ENCODE measurements around the gene CACNA1C.

Gene CACNA1C

GRCh38 chr12:2052826-2053678 is at the start of gene CACNA1C:
CACNA1C (plus strand) TSS chr12:2052987; CDS start chr12:2053563, 576 bp downstream.
- DNase-seq = no peak

GRCh38 chr12:2003676-2004112 is 49.1 kb upstream of the CACNA1C start:
- DNase-seq = no peak

DNA sequence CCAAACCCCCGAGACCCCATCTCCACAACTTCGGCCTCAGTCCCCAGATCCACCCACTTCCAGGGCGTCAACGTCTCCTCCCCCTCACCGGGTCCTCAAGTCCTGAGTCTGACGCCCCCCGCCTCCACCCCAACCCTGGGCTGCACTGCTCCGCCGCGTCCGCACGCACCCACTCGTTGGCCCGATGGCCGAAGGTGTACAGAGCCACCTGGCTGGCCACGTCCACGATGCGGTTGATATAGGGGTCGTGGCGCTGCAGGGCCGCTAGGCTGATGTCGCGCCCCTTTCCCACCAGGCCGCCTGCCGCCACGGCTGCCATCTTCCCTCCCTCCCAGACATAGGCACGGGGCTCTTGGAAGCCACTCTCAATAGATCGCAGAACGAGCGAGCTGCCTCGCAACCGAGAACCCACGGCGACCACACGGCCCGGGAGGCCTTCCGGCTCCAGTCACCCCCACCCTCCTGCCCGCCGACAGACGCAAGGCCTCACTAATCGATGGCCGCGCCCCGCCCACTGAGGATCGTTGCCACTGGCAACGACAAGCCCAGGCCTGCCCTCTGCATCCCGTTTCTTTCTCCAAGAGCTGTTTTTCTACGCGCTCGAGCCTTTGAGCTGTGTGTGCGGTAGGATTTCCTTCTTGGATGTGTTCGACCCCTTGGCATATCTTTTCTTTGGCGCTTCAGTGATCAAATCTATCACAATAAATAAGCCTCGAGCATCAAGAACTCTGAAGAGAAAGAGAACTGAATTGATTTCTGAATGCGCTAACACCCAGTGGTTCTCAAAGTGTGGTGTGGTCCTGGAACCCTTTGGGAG is 48.5 kb upstream of the CACNA1C start, which contains the start of gene DCP1B:
TSS of gene DCP1B (minus strand) at position 345 of the 817 bp plus-strand sequence. CDS start at position 319, 26 bp downstream.
- peak; percentile 80 for DNase-seq

DNA sequence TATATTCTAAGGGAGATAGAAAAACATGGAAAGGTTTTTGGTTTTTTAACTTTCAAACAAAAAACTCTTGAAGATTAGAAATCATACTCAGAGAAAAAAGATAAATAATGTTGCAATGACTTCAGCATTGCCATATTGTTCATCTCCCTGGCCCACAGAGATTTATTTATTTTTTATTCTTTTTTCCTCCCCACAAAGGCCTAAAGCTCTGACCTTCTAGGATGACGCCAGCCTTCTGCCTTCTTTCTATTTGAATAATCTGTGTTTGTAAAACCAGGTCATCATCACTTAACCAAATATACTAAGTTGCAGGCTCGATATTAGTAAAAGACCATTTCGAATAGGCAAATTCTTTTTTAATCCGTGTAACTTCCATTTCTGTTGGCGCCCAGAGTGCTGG is 44.1 kb upstream of the CACNA1C start:
- DNase-seq = no peak

GRCh38 chr12:2009623-2010022 is 43.2 kb upstream of the CACNA1C start:
- DNase-seq = no peak

DNA sequence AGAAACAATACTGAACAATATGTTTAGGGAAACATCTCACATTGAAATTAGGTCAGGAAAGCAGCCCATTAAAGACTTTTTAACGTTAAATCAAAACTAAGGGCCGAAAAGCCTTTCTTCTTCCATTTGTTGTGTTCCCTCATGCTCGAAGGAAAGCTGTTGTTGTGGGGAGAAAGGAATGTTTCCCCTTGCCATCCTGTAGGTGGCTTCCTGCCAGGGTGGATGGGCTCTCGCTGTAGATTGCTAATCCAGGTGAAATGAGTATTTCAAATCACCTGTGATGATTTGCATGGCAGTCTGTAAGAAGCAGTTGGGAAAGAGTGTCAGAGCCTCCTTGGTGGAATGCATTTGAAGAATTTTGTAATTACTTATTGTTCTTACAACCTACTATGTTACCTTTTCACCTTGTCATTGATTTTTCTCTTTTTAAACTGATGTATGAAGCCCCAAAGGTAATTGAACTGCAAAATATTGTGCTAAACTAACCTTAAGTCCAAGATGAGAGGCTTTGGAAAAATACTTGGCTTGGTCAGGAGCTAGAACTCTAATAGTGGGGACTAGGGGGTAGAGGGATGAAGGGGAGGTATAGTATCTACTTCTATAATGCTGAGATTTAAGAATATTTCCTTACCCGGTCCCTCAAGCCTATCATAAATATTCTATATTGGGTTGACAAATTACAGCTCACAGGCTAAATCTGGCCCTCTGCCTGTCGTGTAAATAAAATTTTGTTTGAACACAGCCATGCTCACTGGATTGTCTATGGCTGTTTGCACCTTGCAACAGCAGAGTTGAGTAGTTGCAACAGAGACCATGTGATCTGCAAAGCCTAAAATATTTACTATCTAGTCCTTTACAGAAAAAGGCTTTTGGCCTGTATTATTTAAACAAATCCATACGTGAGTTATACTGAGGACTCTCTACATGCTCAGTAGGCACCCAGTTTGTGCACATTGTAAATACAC is 40.9 kb upstream of the CACNA1C start:
- no peak for DNase-seq

DNA sequence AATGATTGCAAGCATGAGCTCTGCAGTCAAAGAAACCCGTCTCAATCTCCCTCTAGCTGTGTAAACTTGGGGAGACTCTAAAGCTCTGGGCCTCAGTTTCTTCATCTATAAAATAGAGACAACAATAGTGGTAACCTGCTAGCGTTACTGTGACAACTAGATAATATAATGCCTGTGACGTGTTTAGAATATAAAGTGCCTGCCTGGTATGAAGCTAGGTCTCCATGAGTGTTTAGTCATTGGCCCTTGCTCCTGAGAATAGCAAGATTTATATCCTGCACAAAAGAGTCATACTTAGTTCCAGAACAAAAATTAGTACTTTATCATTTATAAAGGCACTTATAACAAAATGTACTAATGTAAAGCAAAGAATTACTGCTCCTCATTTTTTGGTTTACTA is 39.7 kb upstream of the CACNA1C start:
- DNase-seq = no peak

DNA sequence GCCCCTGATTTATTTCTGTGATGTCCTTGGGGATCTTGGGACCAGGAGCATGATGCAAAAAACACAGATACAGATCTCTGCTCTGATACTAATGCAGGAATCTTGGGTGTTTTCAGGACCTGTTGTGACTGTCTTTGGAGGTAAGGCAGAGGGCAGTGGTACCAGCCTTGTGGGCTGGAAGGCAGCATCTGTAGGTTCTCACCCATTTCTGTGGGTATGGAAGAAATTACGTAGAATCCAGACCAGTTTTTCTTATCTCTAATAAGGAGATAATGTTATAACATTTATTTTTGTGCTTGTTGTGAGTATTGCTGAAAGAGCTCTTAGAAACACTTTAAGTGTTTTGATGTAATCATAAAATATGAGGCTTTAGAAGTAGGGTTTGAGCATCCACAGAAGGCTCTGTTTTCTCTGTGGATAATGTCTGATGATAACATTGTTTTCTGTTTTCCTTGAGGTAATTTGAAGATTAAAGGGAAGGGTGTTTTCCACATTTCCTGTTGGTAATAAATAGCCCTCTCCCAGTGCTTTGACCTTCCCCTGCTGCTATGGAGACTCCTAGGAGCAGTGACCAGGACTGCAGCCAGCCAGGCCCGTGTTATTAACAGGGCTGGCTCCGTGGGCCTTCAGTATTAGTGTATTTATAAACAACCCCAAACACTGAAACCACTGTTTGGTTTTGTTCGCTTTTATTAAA is 39.1 kb upstream of the CACNA1C start:
- DNase-seq = no peak

DNA sequence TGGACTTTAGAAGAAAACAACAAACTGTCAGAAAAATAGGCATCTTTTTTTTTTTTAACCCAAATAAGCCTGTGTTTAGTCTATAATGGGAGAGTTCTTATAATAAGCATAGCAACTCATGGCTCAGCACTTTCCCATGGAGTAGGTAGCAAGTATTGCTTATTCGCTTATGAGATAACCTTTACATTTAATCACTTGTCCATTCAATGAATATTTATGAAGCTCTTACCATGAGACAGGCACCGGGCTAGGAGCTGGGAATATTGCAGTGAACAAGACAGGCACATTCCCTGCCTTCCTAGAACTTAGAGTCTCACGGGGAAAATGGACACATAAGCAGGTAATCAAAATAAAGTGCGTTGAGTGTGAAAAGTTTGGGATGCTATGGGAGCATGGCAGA is 38.6 kb upstream of the CACNA1C start:
- no peak for DNase-seq

DNA sequence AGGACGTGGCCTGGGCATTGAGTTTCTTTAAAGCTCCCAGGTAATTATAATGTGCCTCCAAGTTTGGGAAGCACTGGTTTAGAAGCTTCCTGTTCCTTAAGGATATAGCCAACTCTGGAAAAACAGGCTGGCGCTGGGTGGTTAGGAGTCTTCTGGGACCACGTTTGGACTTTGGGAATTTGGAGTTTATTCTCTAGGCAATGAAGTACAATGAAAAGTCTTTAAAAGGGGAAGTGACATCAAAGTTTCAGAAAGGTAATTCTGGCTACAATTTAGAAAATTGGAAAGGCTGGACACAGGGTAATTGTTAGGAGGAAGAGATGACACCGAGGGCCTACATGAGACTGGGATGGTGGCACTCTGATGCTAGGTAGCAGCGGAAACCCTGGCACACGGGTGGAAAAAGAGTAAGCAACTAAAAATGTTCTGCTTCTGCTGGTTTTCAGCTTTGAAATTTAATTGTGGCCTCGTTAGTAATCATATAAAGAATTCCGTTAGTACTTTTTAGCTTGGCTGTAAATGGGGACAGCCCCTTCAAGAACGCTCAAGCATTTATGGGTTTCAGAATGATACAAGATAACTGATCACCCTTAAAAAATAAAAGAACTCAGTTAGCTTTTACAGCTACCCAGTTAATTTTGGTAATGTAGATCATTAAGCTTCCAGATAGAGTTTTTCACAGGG is 35.8 kb upstream of the CACNA1C start:
- DNase-seq = no peak

- no peak for DNase-seq
Observed at GRCh38 chr12:2017546-2018337, 35.0 kb upstream of the CACNA1C start.

- DNase-seq = no peak
Observed at GRCh38 chr12:2018391-2018790, 34.4 kb upstream of the CACNA1C start.

GRCh38 chr12:2019126-2019525 is 33.7 kb upstream of the CACNA1C start:
- DNase-seq = no peak

DNA sequence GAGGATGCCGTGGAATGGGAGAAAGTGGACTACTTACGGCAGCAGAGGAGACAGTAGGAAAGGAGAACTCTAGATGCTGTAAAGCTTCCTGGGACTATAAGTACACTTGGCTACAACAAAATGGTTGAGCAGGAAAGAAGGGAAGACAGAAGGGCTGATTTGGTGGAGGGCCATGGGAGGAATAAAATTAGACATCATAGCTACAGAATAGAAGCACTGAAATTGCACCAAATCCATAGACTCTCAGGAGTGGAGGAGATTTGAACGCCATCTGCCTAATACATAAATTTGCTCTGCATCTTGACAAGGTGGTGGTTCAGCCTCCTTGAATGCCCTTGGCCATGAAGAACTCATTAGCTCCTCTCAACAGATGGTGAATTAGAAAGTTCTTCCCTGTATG is 32.3 kb upstream of the CACNA1C start:
- DNase-seq = no peak

GRCh38 chr12:2023365-2023764 is 29.4 kb upstream of the CACNA1C start:
- DNase-seq = no peak

DNA sequence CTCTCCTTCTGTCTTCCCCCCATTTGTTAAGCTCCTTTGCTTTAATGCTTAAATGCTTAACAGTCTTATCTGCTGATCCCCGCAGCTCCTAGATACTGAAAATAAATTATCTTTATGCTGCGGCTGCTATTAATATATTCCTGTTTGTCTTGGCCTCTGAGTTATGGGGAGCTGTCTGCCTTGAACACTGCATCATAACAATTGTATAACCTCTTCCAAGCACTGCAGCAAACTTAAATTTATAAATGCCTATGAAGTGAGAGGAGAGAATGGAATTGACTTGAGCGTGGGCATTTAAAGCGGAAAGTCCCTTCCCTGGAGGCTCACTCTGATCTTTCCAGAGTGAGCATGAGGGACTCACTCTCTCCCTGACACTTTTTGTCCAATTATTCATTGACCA is 25.4 kb upstream of the CACNA1C start:
- no peak for DNase-seq

- no peak for DNase-seq
Observed at GRCh38 chr12:2029851-2030250, 22.9 kb upstream of the CACNA1C start.

GRCh38 chr12:2032506-2032905 is 20.3 kb upstream of the CACNA1C start:
- no peak for DNase-seq

- peak; percentile 32 for DNase-seq
Observed at GRCh38 chr12:2034633-2035430, 18.0 kb upstream of the CACNA1C start.
